Upper lobe of left lung (tissue), 6 donors: Measurements from ENCODE around the gene CHMP5. TPM values are rescaled to one million over a fixed set of nuclear protein-coding genes. Genes with fewer than 3 reads are reported as not detected.

ENCODE experiments used
- ATAC-seq, 2 donors: fragments of 200-7000 bp; cut with Tn5 transposase; one replicate each; pipeline ENCODE4 v1.9.1; 2022; ENCODE audit warnings: mild to moderate bottlenecking in 2 of 2, moderate library complexity in 2 of 2; ENCODE audit not compliant: low FRiP score in 2 of 2
- DNase-seq, 2 donors: peaks; one replicate each; pipeline ENCODE4 v3.0.0-alpha.2; 2019 to 2020
- H3K27ac ChIP-seq, 4 donors: fragments of 200-600 bp; sonication (generic); one replicate each; pipeline ENCODE4 v1.5.1; 2016 to 2019
- H3K27me3 ChIP-seq, 4 donors: fragments of 200-600 bp; sonication (generic); one replicate each; pipeline ENCODE4 v1.5.1; 2017 to 2019
- H3K36me3 ChIP-seq, 4 donors: fragments of 200-600 bp; sonication (generic); one replicate each; pipeline ENCODE4 v1.5.1; 2016 to 2019
- H3K4me1 ChIP-seq, 4 donors: fragments of 200-600 bp; sonication (generic); one replicate each; pipeline ENCODE4 v1.5.1; 2018 to 2019
- H3K4me3 ChIP-seq, 4 donors: fragments of 200-600 bp; sonication (generic); one replicate each; pipeline ENCODE4 v1.5.1; 2017 to 2019; ENCODE audit warnings: mild to moderate bottlenecking in 2 of 4, moderate library complexity in 1 of 4
- H3K9me3 ChIP-seq, 4 donors: fragments of 200-600 bp; sonication (generic); one replicate each; pipeline ENCODE4 v1.5.1; 2018 to 2019
- EP300 ChIP-seq, 4 donors: sonication (generic); formaldehyde crosslinking; IDR thresholded peaks; one replicate each; pipeline ENCODE4 v1.5.1; 2017; ENCODE audit warnings: antibody characterized with exemption in 4 of 4, control low read depth in 2 of 4
- POLR2A ChIP-seq, 4 donors: fragments of 450-650 bp; IDR thresholded peaks; one replicate each; pipeline ENCODE4 v1.5.1; 2016 to 2017; ENCODE audit warnings: antibody characterized with exemption in 4 of 4, mild to moderate bottlenecking in 2 of 4
- POLR2AphosphoS5 ChIP-seq, 2 donors: sonication (generic); formaldehyde crosslinking; IDR thresholded peaks; one replicate each; pipeline ENCODE4 v1.5.1; 2017; ENCODE audit warnings: antibody characterized with exemption in 2 of 2
- WGBS, 2 donors: methylation state at CpG; one replicate each; pipeline ENCODE4 v1.1.5; 2017 to 2018; 5-methylcytosine and 5-hydroxymethylcytosine counted together
- total RNA-seq, 6 donors: library from RNA; depleted of rRNA in 4 of 6; stranded (reverse); fragments of >200 nt in 4 of 6; gene quantifications; one replicate each; pipeline versions ENCODE4 v1.1.0 to v1.2.1, GENCODE V29; 2016 to 2021
- TF ChIP-seq, protein P1 (sequence below), 6 experiments: fragments of 450-650 bp in 4 of 6; fragments of 200-600 bp in 2 of 6; sonication (generic) in 2 of 6; IDR thresholded peaks; one replicate each; pipeline ENCODE4 v1.5.1; 2016 to 2019; ENCODE audit warnings: antibody characterized with exemption in 6 of 6
- donor health status: DM: no; HTN: no; CAD: no; lungs with moderate emphysema.
- donor health status: DM: no; HTN: yes; CAD: no; lungs with severe emphysema.

CHMP5 gene
- total RNA-seq, 6 donors from 2014 or later, result 33.5 to 95.5 (median 60.1) TPM

DNA sequence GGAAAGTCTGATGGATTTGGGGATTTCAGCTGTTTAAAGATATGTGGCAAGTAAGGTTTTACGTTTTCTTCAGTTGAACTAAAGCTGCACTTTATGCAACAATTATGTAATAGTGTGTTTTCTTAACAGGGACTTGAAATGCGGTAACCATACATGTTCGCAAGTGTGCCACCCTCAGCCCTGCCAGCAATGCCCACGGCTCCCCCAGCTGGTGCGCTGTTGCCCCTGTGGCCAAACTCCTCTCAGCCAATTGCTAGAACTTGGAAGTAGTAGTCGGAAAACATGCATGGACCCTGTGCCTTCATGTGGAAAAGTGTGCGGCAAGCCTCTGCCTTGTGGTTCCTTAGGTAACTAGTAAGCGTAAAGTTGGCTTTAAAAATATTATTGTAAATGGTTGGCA lies 53.9 kb downstream of the CHMP5 start:
- ATAC-seq (no peak), DNase-seq (no peak)
- Histone ChIP-seq H3K27me3 (no peaks in the 10 kb centered on the region), H3K4me1 (no peaks in the 10 kb centered on the region), H3K36me3 (peaks cover 52 to 97% (median 75%) of the 10 kb centered on the region in 4 donors), H3K27ac (no peak overlapping the region), H3K9me3 (no peaks in the 10 kb centered on the region), H3K4me3 (no peak overlapping the region)
- 81 to 83% methylated on average over 8 of the region's 8 CpGs for WGBS, 2 donors
- TF ChIP-seq, protein P1, sequence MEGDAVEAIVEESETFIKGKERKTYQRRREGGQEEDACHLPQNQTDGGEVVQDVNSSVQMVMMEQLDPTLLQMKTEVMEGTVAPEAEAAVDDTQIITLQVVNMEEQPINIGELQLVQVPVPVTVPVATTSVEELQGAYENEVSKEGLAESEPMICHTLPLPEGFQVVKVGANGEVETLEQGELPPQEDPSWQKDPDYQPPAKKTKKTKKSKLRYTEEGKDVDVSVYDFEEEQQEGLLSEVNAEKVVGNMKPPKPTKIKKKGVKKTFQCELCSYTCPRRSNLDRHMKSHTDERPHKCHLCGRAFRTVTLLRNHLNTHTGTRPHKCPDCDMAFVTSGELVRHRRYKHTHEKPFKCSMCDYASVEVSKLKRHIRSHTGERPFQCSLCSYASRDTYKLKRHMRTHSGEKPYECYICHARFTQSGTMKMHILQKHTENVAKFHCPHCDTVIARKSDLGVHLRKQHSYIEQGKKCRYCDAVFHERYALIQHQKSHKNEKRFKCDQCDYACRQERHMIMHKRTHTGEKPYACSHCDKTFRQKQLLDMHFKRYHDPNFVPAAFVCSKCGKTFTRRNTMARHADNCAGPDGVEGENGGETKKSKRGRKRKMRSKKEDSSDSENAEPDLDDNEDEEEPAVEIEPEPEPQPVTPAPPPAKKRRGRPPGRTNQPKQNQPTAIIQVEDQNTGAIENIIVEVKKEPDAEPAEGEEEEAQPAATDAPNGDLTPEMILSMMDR (IDR thresholded peaks at IDR 0.05), result no peak
- TF ChIP-seq EP300 (IDR thresholded peaks at IDR 0.05) (no peak), POLR2A (IDR thresholded peaks at IDR 0.05) (no peak), POLR2AphosphoS5 (IDR thresholded peaks at IDR 0.05) (no peak)

DNA sequence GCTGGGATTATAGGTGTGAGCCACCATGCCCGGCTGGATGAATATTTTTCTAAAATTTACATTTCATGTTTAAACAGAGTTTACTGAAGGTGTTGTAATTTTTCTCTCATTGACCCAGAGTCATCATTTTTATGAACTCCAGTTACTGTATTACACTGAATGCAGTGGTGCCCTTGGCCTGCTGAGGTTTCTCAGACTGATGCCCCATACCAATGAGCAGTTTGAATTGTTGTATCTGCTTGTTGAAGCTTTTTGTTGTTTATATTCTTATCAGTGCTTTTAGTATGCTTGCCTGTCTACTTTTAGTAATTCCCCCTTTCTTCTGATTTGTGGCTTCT lies 55.4 kb downstream of the CHMP5 start:
- WGBS, 2 donors, result 83 to 84% methylated on average over 1 of the region's 1 CpG
- Histone ChIP-seq H3K27me3 (no peaks in the 10 kb centered on the region), H3K4me3 (no peak overlapping the region), H3K36me3 (peaks cover 46 to 96% (median 65%) of the 10 kb centered on the region in 4 donors), H3K27ac (peak overlapping the region in 1 of 4 donors; percentile 30), H3K4me1 (no peaks in the 10 kb centered on the region), H3K9me3 (no peaks in the 10 kb centered on the region)
- DNase-seq, result no peak
- TF ChIP-seq EP300 (IDR thresholded peaks at IDR 0.05) (no peak), POLR2AphosphoS5 (IDR thresholded peaks at IDR 0.05) (no peak), POLR2A (IDR thresholded peaks at IDR 0.05) (no peak)
- TF ChIP-seq, protein P1 (IDR thresholded peaks at IDR 0.05), result no peak
- ATAC-seq, result no peak

DNA sequence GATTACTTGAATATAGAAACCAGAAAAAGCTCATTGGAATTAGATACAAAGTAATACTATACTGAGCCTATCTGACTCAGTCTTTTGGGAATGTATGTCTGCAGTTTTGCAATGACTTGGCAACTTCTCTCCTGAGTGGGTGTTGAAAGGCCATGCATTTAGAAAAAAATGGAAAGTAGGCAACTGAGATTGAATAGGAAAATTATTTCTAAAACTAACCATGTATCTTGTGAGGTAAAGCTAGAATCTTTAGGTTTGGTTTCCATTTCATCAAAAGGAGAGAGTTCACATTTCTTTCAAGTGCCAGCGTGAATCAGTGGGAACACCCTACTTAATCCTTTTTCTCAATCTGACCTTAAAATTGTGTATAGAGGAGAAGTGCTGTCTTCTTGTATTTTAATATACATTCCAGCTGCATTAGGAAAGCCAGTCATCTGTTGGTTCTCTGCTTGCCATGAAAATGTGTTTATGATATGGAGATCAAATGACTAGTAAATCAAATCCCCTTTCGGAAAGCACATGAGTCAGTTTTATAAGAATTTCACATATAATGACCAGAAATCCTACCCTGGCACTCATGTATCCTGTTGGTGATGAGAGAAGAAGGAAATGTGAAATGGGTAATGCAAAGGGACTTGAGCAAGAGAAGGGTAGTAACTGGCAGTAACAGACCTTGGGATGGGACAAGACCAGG lies 55.9 kb downstream of the CHMP5 start:
- Histone ChIP-seq H3K27ac (peak overlapping the region in 2 of 4 donors; percentile 2 to 30), H3K36me3 (peaks cover 46 to 92% (median 62%) of the 10 kb centered on the region in 4 donors), H3K4me3 (no peak overlapping the region), H3K27me3 (no peaks in the 10 kb centered on the region), H3K9me3 (no peaks in the 10 kb centered on the region), H3K4me1 (no peaks in the 10 kb centered on the region)
- no peak for TF ChIP-seq POLR2AphosphoS5 (IDR thresholded peaks at IDR 0.05)
- TF ChIP-seq EP300 (IDR thresholded peaks at IDR 0.05), result no peak
- no peak for TF ChIP-seq POLR2A (IDR thresholded peaks at IDR 0.05)
- TF ChIP-seq, protein P1 (IDR thresholded peaks at IDR 0.05), result no peak
- ATAC-seq (peak in 1 of 2 donors; percentile 61), DNase-seq (no peak)
- 81 to 86% methylated on average over 2 of the region's 2 CpGs for WGBS, 2 donors

DNA sequence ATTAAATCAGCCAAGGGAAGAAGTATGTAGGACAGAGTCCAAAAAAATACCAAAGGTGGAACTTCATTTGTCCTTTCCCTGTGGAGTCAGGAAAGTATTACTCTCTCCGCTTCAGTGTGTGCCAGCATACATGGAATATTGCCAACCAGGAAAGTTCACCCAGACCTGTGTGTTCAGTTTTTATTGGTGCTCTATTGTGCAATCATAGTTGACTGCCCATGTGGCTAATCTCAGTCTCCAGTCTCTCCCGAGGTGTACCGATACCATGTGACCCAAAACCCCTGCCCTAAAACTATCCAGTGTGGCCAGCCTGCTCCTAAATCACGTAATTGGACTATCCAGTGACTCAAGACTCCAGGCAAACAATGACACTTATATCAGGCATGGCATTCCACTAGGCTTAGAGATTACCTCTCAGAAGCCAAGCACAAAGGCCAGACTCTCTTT lies 64.3 kb downstream of the CHMP5 start:
- H3K27ac ChIP-seq, result peak overlapping the region in 3 of 4 donors; percentile 40 to 66 (median 55)
- peak; percentile 76 to 94 for ATAC-seq
- H3K9me3 ChIP-seq, result no peaks in the 10 kb centered on the region
- H3K27me3 ChIP-seq, result no peaks in the 10 kb centered on the region
- DNase-seq, result peak in 1 of 2 donors; percentile 82
- WGBS, 2 donors, result 54 to 77% methylated on average over 4 of the region's 4 CpGs
- peaks cover 0 to 11% (median 7%) of the 10 kb centered on the region in 4 donors for H3K4me1 ChIP-seq
- TF ChIP-seq EP300 (IDR thresholded peaks at IDR 0.05) (peak in 1 of 4 donors; percentile 84), POLR2AphosphoS5 (IDR thresholded peaks at IDR 0.05) (peak; percentile 13 to 48)
- TF ChIP-seq, protein P1 (IDR thresholded peaks at IDR 0.05), result no peak
- no peak overlapping the region for H3K4me3 ChIP-seq
- H3K36me3 ChIP-seq, result peaks cover 7 to 87% (median 47%) of the 10 kb centered on the region in 4 donors

DNA sequence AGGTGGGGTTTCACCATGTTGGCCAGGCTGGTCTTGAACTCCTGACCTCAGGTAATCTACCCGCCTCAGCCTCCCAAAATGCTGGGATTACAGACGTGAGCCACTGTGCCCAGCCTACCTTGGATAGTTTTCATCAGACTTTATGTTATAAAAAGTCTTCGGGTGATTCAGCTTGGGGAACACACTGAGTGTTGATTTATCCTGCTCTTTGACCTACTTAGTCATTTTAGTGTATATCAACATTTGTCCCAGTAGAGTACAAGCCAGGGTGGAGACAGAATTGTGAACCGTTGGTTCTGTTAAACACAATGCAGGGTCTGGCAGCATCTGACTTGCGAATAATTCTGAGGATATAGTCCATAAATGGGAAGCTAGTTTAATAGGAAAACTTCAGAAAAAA lies 65.1 kb downstream of the CHMP5 start:
- TF ChIP-seq POLR2A (IDR thresholded peaks at IDR 0.05) (no peak), EP300 (IDR thresholded peaks at IDR 0.05) (no peak)
- TF ChIP-seq, protein P1 (IDR thresholded peaks at IDR 0.05), result no peak
- H3K36me3 ChIP-seq, result peaks cover 6 to 86% (median 45%) of the 10 kb centered on the region in 4 donors
- no peak overlapping the region for H3K4me3 ChIP-seq
- no peak for DNase-seq
- 79 to 85% methylated on average over 5 of the region's 5 CpGs for WGBS, 2 donors
- no peak for ATAC-seq
- H3K27me3 ChIP-seq, result no peaks in the 10 kb centered on the region
- H3K4me1 ChIP-seq, result peaks cover 0 to 11% (median 7%) of the 10 kb centered on the region in 4 donors
- no peaks in the 10 kb centered on the region for H3K9me3 ChIP-seq
- peak overlapping the region in 3 of 4 donors; percentile 40 to 66 (median 41) for H3K27ac ChIP-seq
